HL-60 (cell line): ENCODE measurements around the gene GJA5.

Experiments
- DNase-seq, 2 experiments: peaks; one replicate each; pipeline ENCODE4 v3.0.0-alpha.2; 2010 to 2020; ENCODE audit warnings: low read depth in 1 of 2, low spot score in 1 of 2
- H3K27ac ChIP-seq: fragments of 250-450 bp; sonication (Bioruptor Pico); replicated peaks from 2 replicates; pipeline ENCODE4 v1.5.1; 2020; ENCODE audit warnings: mild to moderate bottlenecking, moderate library complexity
- H3K27me3 ChIP-seq: fragments of 250-450 bp; sonication (Bioruptor Pico); 2 replicates; pipeline ENCODE4 v1.5.1; 2021; ENCODE audit warnings: mild to moderate bottlenecking, moderate library complexity; ENCODE audit not compliant: insufficient read depth, poor library complexity, severe bottlenecking
- H3K4me3 ChIP-seq: replicated peaks from 2 replicates; pipeline ENCODE4 v1.5.1; 2011; ENCODE audit warnings: mild to moderate bottlenecking, control low read depth, low read length; ENCODE audit not compliant: insufficient read depth
- GABPA ChIP-seq: IDR thresholded peaks from 2 replicates; pipeline ENCODE4 v1.6.1; 2012; ENCODE audit warnings: low read depth
- POLR2AphosphoS5 ChIP-seq: IDR thresholded peaks from 2 replicates; pipeline ENCODE4 v1.6.1; 2012; ENCODE audit warnings: low read depth
- SPI1 ChIP-seq: IDR thresholded peaks from 2 replicates; pipeline ENCODE4 v1.6.1; 2012; ENCODE audit warnings: low read depth, mild to moderate bottlenecking, borderline replicate concordance
- TF ChIP-seq, protein P1 (sequence below): IDR thresholded peaks from one replicate; pipeline ENCODE4 v1.5.1; 2011; ENCODE audit warnings: low read length, control low read depth, inconsistent platforms; ENCODE audit not compliant: insufficient read depth
- TF ChIP-seq, protein P2 (sequence below): IDR thresholded peaks from 2 replicates; pipeline ENCODE4 v1.6.1; 2012; ENCODE audit warnings: low read depth; ENCODE audit not compliant: insufficient replicate concordance

GJA5 gene

DNA sequence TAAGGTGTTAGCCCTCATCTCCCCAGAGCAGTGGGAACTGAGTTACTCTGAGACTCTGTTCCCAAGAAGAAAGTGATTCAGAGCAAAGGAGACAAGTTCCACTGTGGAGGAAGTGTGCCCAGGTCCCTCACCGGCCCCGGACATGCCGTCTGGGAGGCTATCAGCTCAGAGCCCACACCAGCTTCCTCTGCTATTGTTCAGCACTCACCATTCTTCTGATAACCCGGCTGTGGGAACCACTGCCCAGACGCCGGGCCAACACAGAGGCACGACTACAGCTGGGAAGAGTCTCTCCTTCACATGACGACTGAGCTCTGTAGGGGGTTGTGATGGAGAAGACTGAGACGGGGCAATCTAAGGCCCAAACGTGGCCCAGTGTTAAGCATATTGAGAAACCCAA, 34.2 kb upstream of the GJA5 start:
- Histone ChIP-seq H3K27ac (no peak overlapping the region), H3K4me3 (no peak overlapping the region), H3K27me3 (no peaks in the 10 kb centered on the region)
- DNase-seq = no peak
- TF ChIP-seq GABPA (no peak), SPI1 (no peak), POLR2AphosphoS5 (no peak)
- TF ChIP-seq, protein P1, sequence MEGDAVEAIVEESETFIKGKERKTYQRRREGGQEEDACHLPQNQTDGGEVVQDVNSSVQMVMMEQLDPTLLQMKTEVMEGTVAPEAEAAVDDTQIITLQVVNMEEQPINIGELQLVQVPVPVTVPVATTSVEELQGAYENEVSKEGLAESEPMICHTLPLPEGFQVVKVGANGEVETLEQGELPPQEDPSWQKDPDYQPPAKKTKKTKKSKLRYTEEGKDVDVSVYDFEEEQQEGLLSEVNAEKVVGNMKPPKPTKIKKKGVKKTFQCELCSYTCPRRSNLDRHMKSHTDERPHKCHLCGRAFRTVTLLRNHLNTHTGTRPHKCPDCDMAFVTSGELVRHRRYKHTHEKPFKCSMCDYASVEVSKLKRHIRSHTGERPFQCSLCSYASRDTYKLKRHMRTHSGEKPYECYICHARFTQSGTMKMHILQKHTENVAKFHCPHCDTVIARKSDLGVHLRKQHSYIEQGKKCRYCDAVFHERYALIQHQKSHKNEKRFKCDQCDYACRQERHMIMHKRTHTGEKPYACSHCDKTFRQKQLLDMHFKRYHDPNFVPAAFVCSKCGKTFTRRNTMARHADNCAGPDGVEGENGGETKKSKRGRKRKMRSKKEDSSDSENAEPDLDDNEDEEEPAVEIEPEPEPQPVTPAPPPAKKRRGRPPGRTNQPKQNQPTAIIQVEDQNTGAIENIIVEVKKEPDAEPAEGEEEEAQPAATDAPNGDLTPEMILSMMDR = no peak
- TF ChIP-seq, protein P2, sequence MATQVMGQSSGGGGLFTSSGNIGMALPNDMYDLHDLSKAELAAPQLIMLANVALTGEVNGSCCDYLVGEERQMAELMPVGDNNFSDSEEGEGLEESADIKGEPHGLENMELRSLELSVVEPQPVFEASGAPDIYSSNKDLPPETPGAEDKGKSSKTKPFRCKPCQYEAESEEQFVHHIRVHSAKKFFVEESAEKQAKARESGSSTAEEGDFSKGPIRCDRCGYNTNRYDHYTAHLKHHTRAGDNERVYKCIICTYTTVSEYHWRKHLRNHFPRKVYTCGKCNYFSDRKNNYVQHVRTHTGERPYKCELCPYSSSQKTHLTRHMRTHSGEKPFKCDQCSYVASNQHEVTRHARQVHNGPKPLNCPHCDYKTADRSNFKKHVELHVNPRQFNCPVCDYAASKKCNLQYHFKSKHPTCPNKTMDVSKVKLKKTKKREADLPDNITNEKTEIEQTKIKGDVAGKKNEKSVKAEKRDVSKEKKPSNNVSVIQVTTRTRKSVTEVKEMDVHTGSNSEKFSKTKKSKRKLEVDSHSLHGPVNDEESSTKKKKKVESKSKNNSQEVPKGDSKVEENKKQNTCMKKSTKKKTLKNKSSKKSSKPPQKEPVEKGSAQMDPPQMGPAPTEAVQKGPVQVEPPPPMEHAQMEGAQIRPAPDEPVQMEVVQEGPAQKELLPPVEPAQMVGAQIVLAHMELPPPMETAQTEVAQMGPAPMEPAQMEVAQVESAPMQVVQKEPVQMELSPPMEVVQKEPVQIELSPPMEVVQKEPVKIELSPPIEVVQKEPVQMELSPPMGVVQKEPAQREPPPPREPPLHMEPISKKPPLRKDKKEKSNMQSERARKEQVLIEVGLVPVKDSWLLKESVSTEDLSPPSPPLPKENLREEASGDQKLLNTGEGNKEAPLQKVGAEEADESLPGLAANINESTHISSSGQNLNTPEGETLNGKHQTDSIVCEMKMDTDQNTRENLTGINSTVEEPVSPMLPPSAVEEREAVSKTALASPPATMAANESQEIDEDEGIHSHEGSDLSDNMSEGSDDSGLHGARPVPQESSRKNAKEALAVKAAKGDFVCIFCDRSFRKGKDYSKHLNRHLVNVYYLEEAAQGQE = no peak

DNA sequence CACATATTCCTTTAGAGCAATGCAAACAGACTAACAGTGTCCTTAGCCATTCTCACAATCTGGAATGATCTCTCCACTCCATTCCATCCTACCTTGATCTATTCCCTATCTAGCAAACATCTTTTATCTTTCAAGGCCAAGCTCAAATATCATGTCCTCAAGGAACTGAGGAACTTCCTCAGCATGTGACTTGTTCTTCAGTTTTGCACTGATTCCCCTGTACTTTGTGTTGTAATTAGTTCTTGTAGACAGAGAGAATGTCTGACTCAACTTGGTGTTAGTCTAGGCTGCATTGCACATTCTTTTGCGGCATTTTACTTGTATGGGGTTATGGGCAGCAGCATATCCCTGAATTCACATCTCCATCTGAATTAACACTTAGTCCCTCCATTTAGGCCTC, 31.5 kb upstream of the GJA5 start:
- no peak for DNase-seq
- Histone ChIP-seq H3K4me3 (no peak overlapping the region), H3K27me3 (no peaks in the 10 kb centered on the region), H3K27ac (no peak overlapping the region)
- TF ChIP-seq GABPA (no peak), POLR2AphosphoS5 (no peak), SPI1 (no peak)
- TF ChIP-seq, protein P2 = no peak
- TF ChIP-seq, protein P1 = no peak

DNA sequence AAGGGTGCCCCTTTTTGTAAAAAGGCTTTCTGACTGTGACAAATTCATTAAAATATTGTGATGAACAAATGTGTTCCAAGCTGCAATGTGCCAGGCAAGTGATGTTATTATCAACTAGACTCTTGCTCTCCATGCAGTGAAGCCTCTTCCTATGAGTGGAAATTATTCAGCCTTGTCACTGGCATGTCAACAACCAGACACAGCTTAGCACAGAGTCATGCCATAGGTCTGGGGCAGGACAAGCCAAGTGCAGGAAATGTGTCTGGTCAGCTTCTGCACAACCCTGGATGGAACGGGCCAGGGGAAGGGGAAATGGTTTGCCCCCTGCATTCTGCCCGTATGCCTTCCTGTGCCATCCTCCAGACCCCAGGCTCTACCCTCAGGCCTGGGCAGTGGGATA, 27.4 kb upstream of the GJA5 start:
- Histone ChIP-seq H3K4me3 (no peak overlapping the region), H3K27ac (no peak overlapping the region), H3K27me3 (peaks cover 2% of the 10 kb centered on the region)
- no peak for DNase-seq
- TF ChIP-seq, protein P1 = no peak
- no peak for TF ChIP-seq GABPA
- no peak for TF ChIP-seq POLR2AphosphoS5

DNA sequence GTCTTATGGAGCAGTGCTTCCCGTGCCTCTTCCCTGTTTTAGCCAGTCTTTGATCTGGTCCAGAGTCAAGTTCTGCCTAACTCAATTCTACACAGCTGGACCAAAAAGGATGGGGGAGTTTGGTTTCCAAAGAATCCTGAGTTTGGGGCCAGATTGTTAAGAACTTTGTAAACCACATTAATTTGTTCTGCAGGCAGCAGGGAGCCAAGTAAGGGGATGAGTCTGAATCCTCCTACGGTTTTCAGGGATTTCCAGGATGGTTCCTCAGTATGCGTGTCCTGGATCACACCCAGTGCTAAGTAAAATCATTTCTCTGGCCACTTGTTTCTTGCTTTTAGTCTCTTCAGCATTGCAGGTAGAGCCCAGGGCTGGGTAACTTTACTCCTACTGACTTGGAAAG, 26.1 kb upstream of the GJA5 start:
- Histone ChIP-seq H3K4me3 (no peak overlapping the region), H3K27ac (no peak overlapping the region), H3K27me3 (peaks cover 2% of the 10 kb centered on the region)
- DNase-seq = no peak
- TF ChIP-seq GABPA (no peak), SPI1 (no peak), POLR2AphosphoS5 (no peak)
- TF ChIP-seq, protein P2 = no peak
- TF ChIP-seq, protein P1 = no peak
